Pancreas (tissue), 10 donors: ENCODE measurements around the gene AUTS2. TPM values are rescaled to one million over a fixed set of nuclear protein-coding genes. Genes with fewer than 3 reads are reported as not detected.

Source experiments
- ATAC-seq, 4 donors: fragments of 200-7000 bp; cut with Tn5 transposase; one replicate each; pipeline versions ENCODE4 v1.8.0 to v1.9.1; 2020; ENCODE audit warnings: mild to moderate bottlenecking in 4 of 4, moderate library complexity in 4 of 4
- DNase-seq, 6 donors: peaks; one replicate each; pipeline ENCODE4 v3.0.0-alpha.2; 2020
- FAIRE-seq: peaks from 2 replicates; lab custom pipeline; 2012; peaks lifted over from hg19 to GRCh38; lab: Jason Lieb, UNC
- H3K27ac ChIP-seq, 4 donors: fragments of 200-600 bp; sonication (generic); 1 replicate in 3 of 4; 2 replicates in 1 of 4; pipeline versions ENCODE4 v1.5.0 to v1.8.0; 2020
- H3K27me3 ChIP-seq, 4 donors: fragments of 200-600 bp; one replicate each; pipeline ENCODE4 v1.8.0; 2021
- H3K36me3 ChIP-seq, 3 donors: fragments of 200-600 bp; sonication (generic) in 1 of 3; one replicate each; pipeline versions ENCODE4 v1.5.0 to v1.8.0; 2020 to 2021
- H3K4me1 ChIP-seq, 3 donors: fragments of 200-600 bp; one replicate each; pipeline ENCODE4 v1.8.0; 2021
- H3K4me3 ChIP-seq, 4 donors: fragments of 200-600 bp; sonication (generic) in 2 of 4; one replicate each; pipeline versions ENCODE4 v1.5.0 to v1.8.0; 2020 to 2021
- H3K9me3 ChIP-seq, 4 donors: fragments of 200-600 bp; one replicate each; pipeline ENCODE4 v1.8.0; 2021
- WGBS, 2 donors: extraction: QIAGEN DNeasy Blood & Tissue Kit; methylation state at CpG; one replicate each; pipeline ENCODE4 v1.1.7; 2013; 5-methylcytosine and 5-hydroxymethylcytosine counted together
- intact Hi-C, 3 donors: fragments of 100-400 bp; cut with DNase I; formaldehyde crosslinking; loops; one replicate each; pipeline versions ENCODE4 v1.11.1 to v1.14.2; 2022
- polyA plus RNA-seq, 2 donors: library from polyadenylated mRNA; stranded (reverse); fragments of 200-250 nt; gene quantifications; one replicate each; pipeline ENCODE4 v1.2.3, GENCODE V29; 2013
- total RNA-seq, 6 donors: library from RNA; stranded (reverse); fragmentation: NEBNext Ultra II Directional in 4 of 6; extraction: Animal tissue kit (Norgen Biotek cat#: 25700) in 4 of 6; gene quantifications; one replicate each; pipeline versions ENCODE4 v1.2.1 to v1.2.4, GENCODE V29; 2021 to 2023
- TF ChIP-seq, protein P1 (sequence below), 4 donors: fragments of 200-600 bp; sonication (generic) in 3 of 4; IDR thresholded peaks; one replicate each; pipeline versions ENCODE4 v1.5.0 to v1.8.0; 2021; ENCODE audit warnings: antibody characterized with exemption in 4 of 4
- donor health status: healthy with polysubstance abuse.
- donor health status: DM: no; HTN: no; CAD: no; lungs with moderate emphysema.
- donor health status: DM: no; HTN: no; CAD: no.
- donor health status: control.
- donor health status: control.
- donor health status: Bipolar disorder and iron deficiency.
- donor health status: DM: yes; HTN: yes; CAD: no.
- donor health status: DM: no; HTN: no; CAD: no.
- donor health status: DM: no; HTN: no; CAD: no.
- donor health status: DM: yes; HTN: yes; CAD: no.

AUTS2 gene
- total and polyA plus RNA-seq, 8 donors: 5.8 to 16.8 (median 9.9) TPM

- H3K27me3 ChIP-seq: no peaks in the 10 kb centered on the region
- FAIRE-seq (no peak), ATAC-seq (peak in 3 of 4 donors; percentile 56 to 58 (median 58)), DNase-seq (peak in 4 of 6 donors; percentile 7 to 23 (median 14))
- no peak overlapping the region for H3K4me3 ChIP-seq
- H3K27ac ChIP-seq: no peak overlapping the region
- peaks cover 0 to 10% (median 0%) of the 10 kb centered on the region in 3 donors for H3K4me1 ChIP-seq
- intact Hi-C loops: no loop called here
- TF ChIP-seq, protein P1, sequence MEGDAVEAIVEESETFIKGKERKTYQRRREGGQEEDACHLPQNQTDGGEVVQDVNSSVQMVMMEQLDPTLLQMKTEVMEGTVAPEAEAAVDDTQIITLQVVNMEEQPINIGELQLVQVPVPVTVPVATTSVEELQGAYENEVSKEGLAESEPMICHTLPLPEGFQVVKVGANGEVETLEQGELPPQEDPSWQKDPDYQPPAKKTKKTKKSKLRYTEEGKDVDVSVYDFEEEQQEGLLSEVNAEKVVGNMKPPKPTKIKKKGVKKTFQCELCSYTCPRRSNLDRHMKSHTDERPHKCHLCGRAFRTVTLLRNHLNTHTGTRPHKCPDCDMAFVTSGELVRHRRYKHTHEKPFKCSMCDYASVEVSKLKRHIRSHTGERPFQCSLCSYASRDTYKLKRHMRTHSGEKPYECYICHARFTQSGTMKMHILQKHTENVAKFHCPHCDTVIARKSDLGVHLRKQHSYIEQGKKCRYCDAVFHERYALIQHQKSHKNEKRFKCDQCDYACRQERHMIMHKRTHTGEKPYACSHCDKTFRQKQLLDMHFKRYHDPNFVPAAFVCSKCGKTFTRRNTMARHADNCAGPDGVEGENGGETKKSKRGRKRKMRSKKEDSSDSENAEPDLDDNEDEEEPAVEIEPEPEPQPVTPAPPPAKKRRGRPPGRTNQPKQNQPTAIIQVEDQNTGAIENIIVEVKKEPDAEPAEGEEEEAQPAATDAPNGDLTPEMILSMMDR (IDR thresholded peaks at IDR 0.05): no peak
- H3K9me3 ChIP-seq: no peaks in the 10 kb centered on the region
- 19 to 21% methylated on average over 6 of the region's 6 CpGs for WGBS, 2 donors
- H3K36me3 ChIP-seq: no peaks in the 10 kb centered on the region
Observed at GRCh38 chr7:69962186-69963065, 364.2 kb downstream of the AUTS2 start.

GRCh38 chr7:69963393-69963792, 365.1 kb downstream of the AUTS2 start:
- no peaks in the 10 kb centered on the region for H3K9me3 ChIP-seq
- intact Hi-C loops: no loop called here
- no peaks in the 10 kb centered on the region for H3K36me3 ChIP-seq
- H3K27me3 ChIP-seq: no peaks in the 10 kb centered on the region
- H3K27ac ChIP-seq: no peak overlapping the region
- ATAC-seq: no peak
- H3K4me3 ChIP-seq: no peak overlapping the region
- TF ChIP-seq, protein P1 (IDR thresholded peaks at IDR 0.05): no peak
- peaks cover 0 to 10% (median 0%) of the 10 kb centered on the region in 3 donors for H3K4me1 ChIP-seq
- 80 to 84% methylated on average over 2 of the region's 2 CpGs for WGBS, 2 donors
- FAIRE-seq: no peak
- no peak for DNase-seq

- Histone ChIP-seq H3K27ac (no peak overlapping the region), H3K9me3 (no peaks in the 10 kb centered on the region), H3K27me3 (no peaks in the 10 kb centered on the region), H3K4me1 (peaks cover 0 to 10% (median 0%) of the 10 kb centered on the region in 3 donors), H3K4me3 (peak overlapping the region in 1 of 4 donors; percentile 7), H3K36me3 (no peaks in the 10 kb centered on the region)
- ATAC-seq (peak in 3 of 4 donors; percentile 43 to 66 (median 59)), FAIRE-seq (no peak), DNase-seq (peak in 1 of 6 donors; percentile 17)
- 53 to 60% methylated on average over 8 of the region's 8 CpGs for WGBS, 2 donors
- TF ChIP-seq, protein P1 (IDR thresholded peaks at IDR 0.05): no peak
- intact Hi-C loops: no loop called here
Observed at GRCh38 chr7:69966766-69967591, 368.7 kb downstream of the AUTS2 start.

DNA sequence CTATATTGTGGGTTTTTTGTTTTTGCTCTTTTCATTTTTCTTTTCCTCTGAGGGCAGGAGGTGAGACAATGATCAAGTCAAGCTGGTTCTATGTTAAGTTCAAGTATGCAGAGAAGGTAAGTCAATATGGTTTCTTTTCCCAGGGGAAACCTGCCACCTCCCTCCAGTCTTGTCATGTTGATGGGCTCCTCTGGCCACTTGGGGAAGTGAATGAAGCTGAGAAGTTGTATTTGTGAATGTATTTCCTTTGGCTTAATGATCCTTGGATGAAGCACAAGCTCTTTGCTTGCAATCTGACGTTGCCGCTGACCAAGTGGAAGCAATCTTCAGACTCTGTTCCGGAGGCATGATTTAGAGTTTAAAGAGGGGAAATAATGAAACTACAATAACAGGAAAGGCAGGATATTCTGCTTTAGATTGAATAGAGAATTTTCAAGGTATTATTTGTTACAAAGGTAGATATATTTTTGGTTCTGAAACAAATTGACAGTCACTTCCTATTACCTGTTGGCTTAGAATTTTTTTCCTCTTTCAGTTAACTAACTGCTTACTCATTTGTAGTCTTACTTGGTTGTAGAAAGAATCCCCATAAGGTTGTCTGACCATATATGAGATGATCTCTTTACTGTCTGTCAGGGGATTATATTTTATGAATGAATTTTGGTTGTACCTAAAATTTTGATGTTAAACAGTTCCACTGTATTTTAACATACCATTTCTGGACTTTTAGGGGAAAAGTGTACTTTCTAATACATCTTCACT, 369.6 kb downstream of the AUTS2 start:
- no peaks in the 10 kb centered on the region for H3K27me3 ChIP-seq
- no peak overlapping the region for H3K27ac ChIP-seq
- FAIRE-seq: no peak
- DNase-seq: no peak
- no peaks in the 10 kb centered on the region for H3K36me3 ChIP-seq
- intact Hi-C loops: no loop called here
- ATAC-seq: peak in 1 of 4 donors; percentile 19
- H3K4me1 ChIP-seq: peaks cover 0 to under 1% (median 0%) of the 10 kb centered on the region in 3 donors
- peak overlapping the region in 1 of 4 donors; percentile 7 for H3K4me3 ChIP-seq
- H3K9me3 ChIP-seq: no peaks in the 10 kb centered on the region
- TF ChIP-seq, protein P1 (IDR thresholded peaks at IDR 0.05): no peak
- WGBS, 2 donors: 35 to 50% methylated on average over 3 of the region's 3 CpGs
